ENCODE measurements around the gene EXD3.
"Not testable (repeated sequence)": the region's sequence is repeated elsewhere in the genome, so short reads cannot be mapped to it uniquely, and the experiment has no call there.

The EXD3 gene

DNA sequence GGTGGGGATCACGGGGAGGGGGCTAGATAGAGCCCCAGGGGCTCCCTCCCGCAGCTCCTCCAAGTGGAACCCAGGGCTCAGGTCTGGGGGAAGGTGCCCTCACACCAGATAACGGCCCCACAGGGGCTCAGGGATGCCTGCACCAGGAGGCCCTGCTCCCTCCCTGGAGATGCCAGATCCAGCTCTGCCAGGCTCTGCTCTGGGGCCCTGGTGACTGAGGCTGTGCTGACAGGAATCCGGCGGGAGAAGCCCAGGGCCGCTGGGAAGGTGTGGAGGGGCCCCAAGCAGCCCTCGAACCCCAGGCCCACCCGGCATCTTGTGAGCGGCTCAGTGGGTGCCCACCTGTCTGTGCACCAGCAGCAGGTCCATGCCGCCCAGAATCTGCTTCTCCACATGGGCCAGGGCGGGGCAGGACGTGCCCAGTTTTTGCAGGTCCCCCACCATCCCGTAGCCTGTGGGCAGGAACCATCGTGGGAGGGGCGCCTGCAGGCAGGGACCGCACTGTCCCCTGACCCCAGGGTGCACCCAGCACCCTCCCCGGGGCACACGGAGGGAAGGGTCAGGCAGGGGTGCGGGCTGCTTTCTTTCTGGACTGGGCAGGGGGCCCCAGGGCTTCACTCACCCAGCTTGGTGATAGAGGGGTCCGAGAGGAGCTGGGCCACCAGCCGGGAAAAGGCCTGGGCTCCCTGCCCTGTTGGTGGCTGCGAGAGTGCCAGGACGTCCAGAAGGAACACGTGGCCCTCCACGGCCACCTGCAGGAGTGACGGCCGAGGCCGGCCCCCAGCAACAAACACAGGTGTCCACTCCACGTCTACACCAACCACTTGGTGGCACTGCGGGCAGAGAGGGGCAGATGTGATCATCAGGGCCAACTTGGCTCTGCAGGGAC is 72.0 kb downstream of the EXD3 start:
- no peak for DNase-seq (ENCODE audit: extremely low read depth in 1 of 2, low read depth in 1 of 2)

DNA sequence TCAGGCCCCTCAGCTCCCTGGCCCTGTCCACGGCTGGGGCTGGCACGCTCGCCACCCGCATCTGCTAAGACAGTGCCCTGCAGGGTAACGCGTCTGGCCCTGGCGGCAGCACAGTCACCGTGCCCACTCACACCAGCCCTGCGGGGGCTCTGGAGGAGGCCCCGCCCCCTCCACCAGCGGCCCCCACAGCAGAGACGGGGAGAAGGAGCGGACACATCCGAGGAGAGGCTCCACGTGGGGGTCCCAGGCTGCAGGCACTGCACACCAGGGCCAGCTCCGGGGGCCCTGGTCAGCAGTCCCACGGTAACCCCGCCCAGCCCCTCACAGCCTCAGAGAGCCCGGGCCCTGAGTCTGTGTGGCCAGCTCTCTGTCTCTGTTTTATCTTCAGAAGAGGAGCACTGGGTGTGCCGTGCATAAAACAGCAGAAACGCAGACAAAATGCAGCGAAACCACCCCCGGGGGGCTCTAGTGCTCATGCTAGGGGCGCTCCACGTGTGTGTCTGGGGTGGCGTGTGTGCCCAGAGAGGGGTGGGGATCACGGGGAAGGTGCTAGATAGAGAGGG is 73.4 kb downstream of the EXD3 start:
- DNase-seq (ENCODE audit: extremely low read depth in 1 of 2, low read depth in 1 of 2) = no peak

DNA sequence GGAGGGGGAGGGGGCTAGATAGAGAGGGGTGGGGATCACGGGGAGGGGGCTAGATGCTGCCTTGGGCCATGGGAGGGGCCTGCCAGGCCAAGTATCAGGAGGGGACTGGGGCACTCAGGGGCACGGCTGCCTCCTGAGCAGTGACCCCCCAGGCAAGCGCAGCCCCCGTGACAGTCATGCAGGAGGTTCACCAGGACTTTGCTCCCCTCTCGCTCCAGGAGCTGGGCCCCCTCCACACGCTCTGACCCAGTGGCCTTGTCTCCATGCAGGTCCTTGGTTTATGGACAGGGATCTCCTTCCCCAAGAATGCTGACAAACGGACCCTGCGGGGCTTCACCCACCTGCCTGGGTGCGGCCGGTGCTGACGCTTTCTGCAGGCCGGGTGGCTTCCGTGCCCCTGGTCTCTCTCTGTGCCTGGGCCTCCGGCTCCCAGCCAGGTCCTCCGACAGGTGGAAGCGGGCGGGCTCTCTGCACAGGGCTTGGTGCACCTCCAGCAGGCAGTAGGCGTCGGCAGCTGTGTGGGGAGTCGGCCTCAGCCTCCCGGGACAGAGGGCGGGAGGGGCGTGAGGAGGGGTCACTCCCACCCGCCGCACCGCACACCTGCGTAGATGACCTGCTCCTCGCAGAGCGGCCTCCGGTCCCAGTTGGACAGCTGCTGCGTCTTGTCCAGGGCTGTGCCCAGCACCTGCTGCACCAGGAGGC is 74.0 kb downstream of the EXD3 start:
- DNase-seq (ENCODE audit: extremely low read depth in 1 of 2, low read depth in 1 of 2) = no peak

GRCh38 chr9:137347928-137348327 is 75.0 kb downstream of the EXD3 start:
- no peak for DNase-seq (ENCODE audit: extremely low read depth in 1 of 2, low read depth in 1 of 2)

DNA sequence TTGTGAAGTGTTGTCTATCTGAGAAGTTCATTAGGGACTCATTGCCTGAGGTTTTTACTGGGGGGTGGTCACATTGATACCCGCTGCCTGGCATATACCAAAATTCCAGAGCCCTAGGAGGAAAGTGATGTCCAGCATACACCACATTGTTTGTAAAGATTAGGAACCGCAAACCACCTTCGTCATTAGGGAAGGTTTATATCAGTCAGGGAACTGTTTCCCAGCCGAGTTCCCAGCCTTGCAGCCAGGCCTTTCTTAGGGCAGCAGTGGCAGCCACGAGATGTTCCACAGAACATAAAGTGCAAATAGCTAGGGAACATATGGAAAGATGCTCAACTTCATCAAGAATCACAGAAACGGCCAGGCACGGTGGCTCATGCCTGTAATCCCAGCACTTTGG is 80.5 kb downstream of the EXD3 start:
- no peak for DNase-seq (ENCODE audit: extremely low read depth in 1 of 2, low read depth in 1 of 2)

GRCh38 chr9:137341227-137341626 is 81.7 kb downstream of the EXD3 start:
- DNase-seq (ENCODE audit: extremely low read depth in 1 of 2, low read depth in 1 of 2) = no peak

DNA sequence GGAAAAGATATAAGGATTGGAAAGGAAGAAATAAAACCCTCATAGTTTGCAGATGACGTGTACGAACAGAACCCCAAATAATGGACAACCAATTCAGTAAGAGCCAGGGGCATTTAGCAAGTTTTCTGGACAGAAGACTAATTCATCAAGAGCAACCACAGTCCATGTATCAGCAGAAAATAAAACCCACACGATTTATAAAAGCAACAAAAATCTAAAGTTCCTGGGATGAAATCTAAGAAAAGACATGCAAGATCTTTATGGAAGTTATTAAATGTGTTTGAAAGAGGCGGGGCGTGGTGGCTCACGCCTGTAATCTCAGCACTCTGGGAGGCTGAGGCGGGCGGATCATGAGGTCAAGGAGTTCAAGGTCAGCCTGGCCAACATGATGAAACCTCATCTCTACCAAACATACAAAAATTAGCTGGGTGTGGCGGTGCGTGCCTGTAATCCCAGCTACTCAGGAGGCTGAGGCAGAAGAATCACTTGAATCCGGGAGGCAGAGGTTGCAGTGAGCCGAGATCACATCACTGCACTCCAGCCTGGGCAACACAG is 83.0 kb downstream of the EXD3 start:
- not testable (repeated sequence) for DNase-seq (ENCODE audit: extremely low read depth in 1 of 2, low read depth in 1 of 2)

- DNase-seq (ENCODE audit: extremely low read depth in 1 of 2, low read depth in 1 of 2) = no peak
Measured at GRCh38 chr9:137339045-137339907, 83.7 kb downstream of the EXD3 start.

DNA sequence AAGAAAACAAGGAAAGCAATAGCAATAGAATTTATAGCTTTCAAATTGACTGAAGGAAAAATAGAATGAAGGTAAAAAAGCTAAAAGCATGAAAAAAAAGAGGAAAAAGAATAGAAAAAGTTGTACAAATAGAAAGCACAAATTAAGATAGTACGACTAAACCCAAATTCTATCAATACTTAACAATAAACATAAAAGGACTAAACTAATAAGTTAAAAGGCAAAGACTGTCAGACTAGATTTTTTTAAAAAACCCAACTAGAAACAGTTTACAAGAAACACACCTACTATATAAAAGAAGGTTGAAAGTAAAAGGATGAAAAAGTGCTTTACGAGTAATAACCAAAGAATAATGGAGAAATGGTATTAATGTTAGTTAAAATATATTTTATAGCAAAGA is 86.2 kb downstream of the EXD3 start:
- no peak for DNase-seq (ENCODE audit: extremely low read depth in 1 of 2, low read depth in 1 of 2)

- DNase-seq (ENCODE audit: extremely low read depth in 1 of 2, low read depth in 1 of 2) = no peak
Measured at GRCh38 chr9:137333016-137333671, 89.8 kb downstream of the EXD3 start.

DNA sequence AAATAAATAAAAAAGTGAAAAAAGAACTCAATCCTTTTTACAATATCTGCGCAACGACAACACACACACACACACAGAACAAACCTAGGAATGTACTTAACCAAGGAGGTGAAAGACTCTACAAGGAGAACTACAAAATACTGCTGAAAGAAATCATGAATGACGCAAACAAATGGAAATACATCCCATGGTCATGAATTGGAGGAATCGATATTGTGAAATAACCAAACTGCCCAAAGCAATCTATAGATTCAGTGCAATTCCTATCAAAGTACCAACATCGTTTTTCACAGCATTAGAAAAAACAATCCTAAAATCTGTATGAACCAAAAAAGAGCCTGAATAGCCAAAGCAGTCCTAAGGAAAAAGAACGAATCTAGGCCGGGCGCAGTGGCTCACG is 91.0 kb downstream of the EXD3 start:
- no peak for DNase-seq (ENCODE audit: extremely low read depth in 1 of 2, low read depth in 1 of 2)

DNA sequence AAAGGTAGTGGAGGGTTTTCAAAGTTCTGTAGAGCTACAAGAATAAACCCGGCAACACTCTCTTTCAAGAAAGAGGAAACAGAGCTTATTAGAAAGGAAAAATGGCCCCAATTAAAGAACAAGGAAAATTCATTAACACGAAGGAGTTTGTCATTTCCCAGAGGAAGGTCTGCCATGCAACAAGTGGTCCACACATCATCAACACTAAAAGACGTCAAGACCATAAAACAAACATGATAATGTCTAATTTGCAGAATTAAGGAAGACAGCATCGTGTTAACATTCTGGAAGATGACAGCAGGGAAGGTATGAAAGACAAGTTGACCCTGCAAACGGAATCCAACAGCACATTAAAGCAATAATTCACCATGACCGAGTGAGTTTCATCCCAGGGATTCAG is 92.3 kb downstream of the EXD3 start:
- DNase-seq (ENCODE audit: extremely low read depth in 1 of 2, low read depth in 1 of 2) = no peak

DNA sequence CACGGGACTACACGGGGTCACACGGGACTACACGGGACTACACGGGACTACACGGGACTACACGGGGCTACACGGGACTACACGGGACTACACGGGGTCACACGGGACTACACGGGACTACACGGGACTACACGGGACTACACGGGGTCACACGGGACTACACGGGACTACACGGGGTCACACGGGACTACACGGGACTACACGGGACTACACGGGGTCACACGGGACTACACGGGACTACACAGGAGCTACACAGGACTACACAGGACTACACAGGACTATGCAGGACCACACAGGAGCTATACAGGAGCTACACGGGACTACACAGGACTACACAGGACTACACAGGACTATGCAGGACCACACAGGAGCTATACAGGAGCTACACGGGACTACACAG is 93.4 kb downstream of the EXD3 start:
- DNase-seq (ENCODE audit: extremely low read depth in 1 of 2, low read depth in 1 of 2) = not testable (repeated sequence)

DNA sequence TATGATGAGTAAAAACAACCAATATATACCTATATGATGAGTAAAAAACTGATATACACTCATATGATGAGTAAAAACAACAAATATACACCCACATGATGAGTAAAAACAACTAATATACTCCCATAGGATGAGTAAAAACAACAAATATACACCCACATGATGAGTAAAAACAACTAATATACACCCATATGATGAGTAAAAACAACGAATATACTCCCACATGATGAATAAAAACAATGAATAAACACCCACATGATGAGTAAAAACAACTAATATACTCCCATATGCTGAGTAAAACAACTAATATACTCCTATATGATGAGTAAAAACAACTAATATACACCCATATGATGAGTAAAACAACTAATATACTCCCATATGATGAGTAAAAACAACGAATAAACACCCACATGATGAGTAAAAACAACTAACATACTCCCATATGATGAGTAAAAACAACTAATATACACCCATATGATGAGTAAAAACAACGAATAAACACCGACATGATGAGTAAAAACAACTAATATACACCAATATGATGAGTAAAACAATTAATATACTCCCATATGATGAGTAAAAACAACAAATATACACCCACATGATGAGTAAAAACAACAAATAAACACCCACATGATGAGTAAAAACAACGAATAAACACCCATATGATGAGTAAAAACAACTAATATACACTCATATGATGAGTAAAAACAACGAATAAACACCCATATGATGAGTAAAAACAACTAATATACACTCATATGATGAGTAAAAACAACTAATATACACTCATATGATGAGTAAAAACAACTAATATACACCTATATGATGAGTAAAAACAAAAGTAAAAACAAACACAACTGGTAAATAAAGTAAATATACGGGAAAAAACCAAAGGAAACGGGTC is 95.1 kb downstream of the EXD3 start:
- not testable (repeated sequence) for DNase-seq (ENCODE audit: extremely low read depth in 1 of 2, low read depth in 1 of 2)

- DNase-seq (ENCODE audit: extremely low read depth in 1 of 2, low read depth in 1 of 2) = no peak
Measured at GRCh38 chr9:137326445-137327065, 96.4 kb downstream of the EXD3 start.

DNA sequence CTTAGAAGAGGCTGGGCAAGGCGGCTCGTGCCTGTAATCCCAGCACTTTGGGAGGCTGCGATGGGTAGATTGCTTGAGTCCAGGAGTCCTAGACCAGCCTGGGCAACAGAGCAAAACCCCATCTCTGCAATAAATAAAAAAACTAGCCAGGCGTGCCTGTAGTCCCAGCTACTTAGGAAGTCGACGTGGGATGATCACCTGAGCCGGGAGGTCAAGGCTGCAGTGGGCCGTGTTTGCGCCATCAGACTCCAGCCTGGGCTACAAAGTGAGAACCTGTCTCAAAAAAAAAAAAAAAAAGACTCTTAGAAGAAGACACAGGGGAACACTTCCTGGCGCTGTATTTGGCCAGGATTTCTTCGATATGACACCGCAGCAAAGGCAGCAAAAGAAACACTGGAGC is 97.2 kb downstream of the EXD3 start:
- DNase-seq (ENCODE audit: extremely low read depth in 1 of 2, low read depth in 1 of 2) = no peak

GRCh38 chr9:137325124-137325523 is 97.8 kb downstream of the EXD3 start:
- DNase-seq (ENCODE audit: extremely low read depth in 1 of 2, low read depth in 1 of 2) = no peak

DNA sequence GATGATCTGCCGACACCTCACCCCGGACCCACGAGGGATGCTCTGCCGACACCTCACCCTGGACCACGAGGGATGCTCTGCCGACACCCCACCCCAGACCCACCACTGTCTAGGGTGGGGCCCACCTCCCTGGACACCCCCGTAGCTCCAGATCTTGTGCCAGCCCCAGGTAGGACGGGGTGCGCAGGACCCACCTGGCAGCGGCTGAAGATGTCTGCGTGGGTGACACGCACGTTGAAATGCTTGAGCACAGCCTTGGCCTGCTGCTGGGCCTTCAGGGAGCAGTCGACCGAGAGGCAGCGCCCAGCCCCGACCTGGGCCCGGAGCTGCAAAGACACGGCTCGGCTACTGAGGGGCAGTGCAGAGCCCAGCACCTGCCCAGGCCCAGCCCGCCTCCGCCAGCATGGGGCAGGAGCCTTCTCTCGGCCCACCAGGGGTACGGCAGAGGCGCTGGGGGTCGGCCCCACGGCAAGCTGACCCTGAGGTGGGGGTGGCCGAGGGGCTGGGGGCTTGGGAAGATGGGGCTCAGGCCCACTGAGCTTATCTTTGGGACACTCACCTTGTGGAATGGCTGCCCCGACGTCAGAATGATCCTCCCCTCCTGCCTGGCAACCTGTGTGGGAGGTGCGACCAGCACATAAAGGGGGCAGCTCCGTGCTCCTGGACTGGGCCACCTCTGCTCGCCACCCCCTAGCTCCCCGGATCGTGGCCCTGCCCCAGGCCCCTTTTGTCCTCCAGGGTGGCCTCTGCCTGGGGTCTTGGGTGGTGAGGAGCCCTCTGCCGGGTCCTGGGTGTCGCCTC is 99.2 kb downstream of the EXD3 start:
- no peak for DNase-seq (ENCODE audit: extremely low read depth in 1 of 2, low read depth in 1 of 2)

Data from activated CD8-positive, alpha-beta memory T cell treated with anti-CD3 and anti-CD28 coated beads for 1 hour (primary cell).